GM19238 (cell line): ENCODE measurements around the gene SUPT20HL2.
"Not testable (repeated sequence)": the region's sequence is repeated elsewhere in the genome, so short reads cannot be mapped to it uniquely, and the experiment has no call there.

Experiments used
- DNase-seq: peaks from one replicate; pipeline ENCODE4 v3.0.0; 2011; ENCODE audit warnings: low spot score; ENCODE audit not compliant: insufficient read length

Gene SUPT20HL2

DNA sequence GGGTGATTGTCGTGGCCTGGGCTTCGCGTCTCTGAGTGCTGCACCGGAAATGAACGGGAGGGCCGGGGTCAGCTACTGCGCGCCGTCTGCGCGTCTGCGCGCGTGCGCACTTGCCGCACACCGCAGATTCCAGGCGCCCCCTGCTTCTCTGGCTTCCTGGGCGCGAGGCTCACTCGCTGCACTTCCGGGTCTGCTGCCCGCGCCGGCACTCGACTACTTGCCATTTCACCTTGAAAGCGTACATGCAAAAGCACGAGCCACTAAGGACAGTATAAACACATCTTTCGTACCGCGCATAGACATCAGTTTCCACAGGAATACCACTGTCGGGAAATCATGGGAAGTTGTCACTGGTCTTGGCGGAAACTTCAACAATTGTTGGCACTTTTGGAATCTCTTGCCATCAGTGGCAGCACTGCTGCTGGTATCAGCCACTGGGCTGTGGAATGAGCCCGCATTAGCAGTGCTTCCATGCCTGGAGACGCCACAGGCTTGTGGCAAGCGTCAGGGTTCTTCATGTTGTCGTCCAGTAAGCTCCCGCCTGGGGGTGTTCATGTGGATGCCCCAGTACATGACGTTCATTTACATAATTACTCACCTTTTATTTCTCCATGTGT lies at the start of gene SUPT20HL2:
SUPT20HL2 (minus strand) TSS at position 51 of the 617 bp plus-strand sequence. CDS start 754 bp downstream, outside the sequence.
- no peak for DNase-seq

- DNase-seq, result not testable (repeated sequence)
Observed at GRCh38 chrX:24362089-24362745, 48.3 kb upstream of the SUPT20HL2 start.

DNA sequence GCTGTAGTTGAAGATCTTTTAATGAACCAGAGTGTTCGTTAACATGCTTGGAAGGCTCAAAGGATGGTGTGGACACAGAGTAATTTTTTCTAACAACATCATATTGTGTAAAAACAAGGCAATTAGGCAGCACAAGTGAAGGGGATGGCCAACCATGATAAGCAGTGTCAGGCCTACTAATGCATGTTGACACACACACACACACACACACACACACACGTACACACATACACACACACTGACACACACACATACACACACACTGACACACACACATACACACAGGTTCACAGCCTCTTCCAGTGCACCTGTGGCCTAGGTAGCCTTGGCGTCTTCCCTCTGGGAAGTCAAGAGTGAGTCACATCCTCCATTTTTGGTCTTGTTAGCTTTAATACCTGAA lies 46.4 kb upstream of the SUPT20HL2 start, which contains the start of gene SUPT20HL1:
SUPT20HL1 (plus strand) TSS at position 368 of the 400 bp plus-strand sequence. CDS start 2,122 bp downstream, outside the sequence.
- no peak for DNase-seq

GRCh38 chrX:24357106-24357505 lies 43.2 kb upstream of the SUPT20HL2 start:
- no peak for DNase-seq

DNA sequence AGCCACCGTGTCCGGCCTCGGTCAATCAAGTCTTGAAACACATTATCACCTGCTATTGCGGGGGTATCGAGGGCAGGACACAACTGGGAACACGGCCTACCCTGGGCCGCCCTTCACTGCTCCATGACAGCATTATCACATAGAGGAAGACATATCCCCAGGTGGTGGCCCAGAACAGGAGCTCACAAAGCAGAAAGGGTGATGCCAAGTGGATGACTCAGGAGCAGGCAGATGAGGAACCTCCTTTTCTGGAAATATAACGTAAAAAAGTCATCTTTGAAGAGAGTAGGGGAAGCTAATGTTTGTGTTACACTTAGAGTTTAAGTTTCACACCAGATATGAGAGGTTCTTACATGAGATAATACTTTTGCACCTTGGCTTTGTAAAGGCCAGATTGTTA lies 41.2 kb upstream of the SUPT20HL2 start:
- DNase-seq, result no peak

DNA sequence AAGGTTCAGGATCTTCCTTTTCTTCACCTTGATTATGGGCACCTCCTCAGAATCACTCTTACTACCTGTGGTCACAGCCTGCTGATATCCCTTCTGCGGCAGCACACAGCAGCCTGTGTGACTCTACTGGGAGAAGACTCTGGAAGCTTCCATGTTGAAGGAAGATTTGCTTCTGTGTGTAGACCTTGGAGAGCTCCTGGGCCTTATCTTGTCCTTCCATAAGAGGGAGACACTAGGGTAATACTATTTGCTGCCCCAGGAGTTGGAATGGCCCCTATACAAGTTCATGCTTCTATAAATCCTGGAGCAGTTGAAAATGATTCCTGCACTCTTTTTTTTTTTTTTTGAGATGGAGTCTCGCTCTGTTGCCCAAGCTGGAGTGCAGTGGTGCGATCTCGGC lies 36.3 kb upstream of the SUPT20HL2 start:
- DNase-seq, result no peak

DNA sequence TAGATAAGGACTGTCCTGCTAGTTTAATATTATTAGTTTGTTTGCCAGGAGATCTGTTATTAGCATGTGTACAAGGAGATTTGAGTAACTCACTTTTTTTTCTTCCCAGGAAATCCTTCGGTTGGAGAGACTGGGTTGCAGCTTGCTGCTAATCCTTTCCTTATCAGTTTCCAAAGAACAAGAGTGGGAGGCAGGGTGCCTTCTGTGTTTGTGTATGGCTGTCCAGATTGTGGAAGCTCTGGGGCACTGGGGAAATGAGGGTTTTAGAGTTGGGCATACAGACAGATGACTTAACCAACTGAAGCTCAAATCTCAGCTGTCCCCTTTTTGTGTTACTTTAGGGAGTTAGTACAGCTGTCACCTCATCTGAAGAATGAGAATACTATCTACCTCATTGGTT lies 34.0 kb upstream of the SUPT20HL2 start:
- DNase-seq, result no peak

GRCh38 chrX:24343719-24344118 lies 29.9 kb upstream of the SUPT20HL2 start:
- no peak for DNase-seq

- no peak for DNase-seq
Observed at GRCh38 chrX:24341795-24342194, 27.9 kb upstream of the SUPT20HL2 start.

- no peak for DNase-seq
Observed at GRCh38 chrX:24340501-24340900, 26.6 kb upstream of the SUPT20HL2 start.

DNA sequence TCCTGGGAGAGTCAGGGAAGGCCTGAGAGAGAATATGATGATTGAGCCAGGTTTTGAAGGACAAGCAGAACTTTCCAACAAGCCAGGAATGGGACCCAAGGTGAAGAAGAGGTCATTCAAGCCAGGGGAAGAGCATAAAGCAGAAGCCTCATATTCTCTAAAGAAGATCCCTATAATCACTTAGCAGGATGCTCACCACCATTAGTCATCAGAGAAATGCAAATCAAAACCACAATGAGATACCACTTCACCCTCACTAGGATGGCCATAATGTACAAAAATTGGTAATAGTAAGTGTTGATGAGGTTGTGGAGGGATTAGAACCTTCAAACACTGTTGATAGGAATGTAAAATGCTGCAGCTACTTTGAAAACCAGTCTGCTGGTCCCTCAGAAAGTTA lies 26.0 kb upstream of the SUPT20HL2 start:
- DNase-seq, result no peak

DNA sequence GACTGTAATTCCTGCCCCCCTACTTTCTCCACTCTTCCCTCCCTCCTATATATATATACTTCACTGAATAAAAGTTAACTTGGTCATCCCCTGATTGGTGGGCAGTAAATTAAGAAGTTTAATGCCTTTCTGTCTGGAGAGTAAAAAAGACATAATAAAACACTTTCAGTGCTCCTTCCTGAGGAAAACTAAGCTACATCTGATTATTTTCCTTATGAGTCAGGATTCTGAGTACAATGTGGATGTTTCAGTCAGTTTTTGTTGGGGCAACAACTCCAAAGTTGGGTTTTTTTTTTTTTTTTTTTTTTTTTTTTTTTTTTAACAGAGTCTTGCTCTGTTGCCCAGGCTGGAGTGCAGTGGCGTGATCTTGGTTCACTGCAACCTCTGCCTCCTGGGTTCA lies 22.0 kb upstream of the SUPT20HL2 start:
- no peak for DNase-seq

GRCh38 chrX:24334461-24334860 lies 20.6 kb upstream of the SUPT20HL2 start:
- DNase-seq, result no peak

DNA sequence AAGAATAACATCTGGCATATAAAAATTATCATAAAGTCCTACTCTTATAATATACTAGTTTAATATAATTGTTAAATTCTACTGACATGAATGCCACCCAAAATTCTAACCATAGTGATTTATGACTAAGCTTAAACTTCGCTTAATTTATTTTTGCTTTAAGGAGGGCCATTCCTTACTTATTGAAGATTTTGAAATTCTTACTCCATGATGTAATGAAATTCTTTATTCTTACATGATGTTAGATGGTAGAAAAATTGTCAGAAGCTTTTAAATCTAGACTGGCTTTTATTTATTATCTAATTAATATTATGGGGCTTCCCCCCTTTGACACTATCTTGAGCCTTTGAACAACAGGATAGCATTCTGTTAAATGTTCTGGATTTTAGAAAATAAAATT lies 19.5 kb upstream of the SUPT20HL2 start:
- DNase-seq, result no peak

GRCh38 chrX:24332878-24333277 lies 19.0 kb upstream of the SUPT20HL2 start:
- no peak for DNase-seq

GRCh38 chrX:24325231-24325630 lies 11.4 kb upstream of the SUPT20HL2 start:
- no peak for DNase-seq

DNA sequence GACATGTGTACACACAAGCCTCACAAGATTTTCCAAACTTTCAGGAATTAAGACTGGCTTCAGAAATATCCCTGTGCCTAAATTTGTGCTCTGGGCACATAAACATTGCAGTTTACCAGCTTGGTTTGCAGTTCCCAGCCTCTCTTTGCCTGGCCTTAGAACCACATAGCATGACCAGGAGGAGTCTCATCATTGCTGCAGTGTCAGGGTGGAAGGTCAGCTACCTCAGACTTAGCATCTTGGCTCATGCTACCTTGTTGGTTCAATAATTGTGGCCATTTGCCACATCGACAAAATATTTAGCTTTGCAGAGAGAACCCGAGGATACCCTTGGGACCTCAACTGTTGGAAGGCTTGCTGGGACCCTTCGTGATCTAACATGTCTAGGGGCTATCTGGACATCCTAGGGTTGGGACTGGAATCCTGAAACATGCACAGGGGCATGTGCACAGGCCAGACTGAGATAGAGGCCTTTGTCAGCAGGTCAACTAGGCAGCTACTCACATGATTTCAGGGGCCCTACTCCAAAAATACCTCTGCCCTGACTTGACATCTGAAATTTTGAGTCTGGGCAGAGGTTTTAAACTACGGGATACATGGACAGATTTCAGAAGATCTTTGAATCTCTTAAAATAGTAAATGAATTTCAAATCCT lies 8.0 kb upstream of the SUPT20HL2 start:
- DNase-seq, result no peak

DNA sequence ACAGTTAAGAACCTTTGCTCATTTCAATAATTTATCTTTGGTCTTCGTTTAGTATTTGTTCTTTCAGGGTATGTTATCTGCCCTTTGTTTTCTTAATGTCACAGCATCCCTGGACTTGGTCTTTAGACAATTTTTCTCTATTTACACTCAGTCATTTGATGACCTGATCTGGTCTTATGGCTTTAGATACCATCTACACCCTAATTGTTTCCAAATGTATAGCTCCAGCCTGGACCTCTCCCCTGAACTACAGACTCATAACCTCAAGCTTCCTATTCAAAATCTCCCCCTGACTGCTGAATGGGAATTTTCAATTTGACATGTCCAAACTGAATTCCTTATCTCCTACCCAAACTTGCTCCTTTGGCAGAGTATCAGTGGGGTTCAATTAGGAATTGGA lies 3.7 kb upstream of the SUPT20HL2 start:
- no peak for DNase-seq

DNA sequence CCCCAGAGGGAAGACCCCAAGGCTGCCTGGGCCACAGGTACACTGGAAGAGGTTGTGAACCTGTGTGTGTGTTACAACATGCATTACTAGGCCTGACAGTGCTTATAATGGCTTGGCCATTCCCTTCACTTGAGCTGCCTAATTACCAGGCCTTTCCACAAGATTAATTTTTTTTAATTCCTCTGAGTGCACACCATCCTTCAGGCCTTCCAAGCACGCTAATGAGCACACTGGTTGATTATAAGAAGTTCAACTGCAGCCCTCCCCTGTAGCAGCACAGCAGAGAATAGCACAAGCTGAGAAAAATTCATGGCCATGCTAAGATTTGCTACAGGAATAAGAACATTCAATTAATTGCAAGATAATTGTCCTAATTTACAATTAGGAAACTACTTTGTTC lies 2.2 kb upstream of the SUPT20HL2 start:
- DNase-seq, result no peak

DNA sequence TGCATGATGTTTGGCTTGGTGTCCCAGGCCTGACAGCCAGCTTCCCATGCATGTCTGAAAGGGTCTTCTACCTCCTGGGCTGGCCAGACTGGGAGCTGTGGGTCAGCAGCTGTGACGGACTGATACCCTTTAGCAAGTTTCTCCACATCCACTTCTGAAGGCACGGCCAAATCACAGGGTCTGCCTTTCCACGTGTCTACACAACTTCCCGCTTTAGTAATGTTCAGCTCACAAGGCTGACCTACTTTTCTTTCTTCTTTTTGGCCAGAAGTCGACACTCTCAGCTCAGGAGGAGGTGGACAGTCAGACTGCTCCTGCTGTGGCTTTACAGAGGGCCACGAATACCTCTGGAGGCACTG lies 1.6 kb downstream of the SUPT20HL2 start:
- not testable (repeated sequence) for DNase-seq

DNA sequence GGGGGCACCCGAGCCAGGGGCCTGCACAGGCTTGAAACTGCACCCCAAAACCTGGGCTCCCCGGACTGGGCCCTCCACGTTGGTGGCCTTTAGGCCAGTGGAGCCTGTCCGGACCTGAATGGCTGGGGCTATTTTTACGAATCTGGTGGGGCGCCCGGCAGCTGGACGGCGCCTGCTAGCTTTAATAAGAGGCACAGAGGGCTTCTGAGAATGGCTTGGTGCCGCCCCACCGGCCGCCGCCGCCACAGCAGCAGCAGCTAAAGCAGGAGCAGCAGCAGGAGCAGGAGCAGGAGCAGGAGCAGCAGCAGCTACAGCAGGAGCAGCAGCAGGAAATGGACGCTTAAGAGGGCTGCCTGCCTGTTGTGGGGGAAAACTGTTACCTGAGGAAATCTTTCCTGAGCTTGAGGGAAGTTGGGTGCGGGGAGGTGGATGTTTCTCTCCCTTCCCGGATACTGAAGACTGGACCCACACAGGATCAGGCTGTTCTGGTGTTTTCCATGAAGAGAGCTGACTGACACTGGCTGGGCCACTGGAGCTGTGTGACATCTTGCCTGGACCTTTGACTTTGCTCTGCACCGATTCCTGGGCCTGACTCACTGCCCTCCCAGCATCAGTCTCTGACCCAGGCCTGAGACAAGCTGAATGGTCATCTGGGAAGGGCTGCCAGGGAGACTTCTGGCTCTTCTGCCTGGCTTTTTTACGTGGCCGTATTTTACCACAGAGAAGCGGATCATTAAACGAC lies 2.2 kb downstream of the SUPT20HL2 start:
- not testable (repeated sequence) for DNase-seq

DNA sequence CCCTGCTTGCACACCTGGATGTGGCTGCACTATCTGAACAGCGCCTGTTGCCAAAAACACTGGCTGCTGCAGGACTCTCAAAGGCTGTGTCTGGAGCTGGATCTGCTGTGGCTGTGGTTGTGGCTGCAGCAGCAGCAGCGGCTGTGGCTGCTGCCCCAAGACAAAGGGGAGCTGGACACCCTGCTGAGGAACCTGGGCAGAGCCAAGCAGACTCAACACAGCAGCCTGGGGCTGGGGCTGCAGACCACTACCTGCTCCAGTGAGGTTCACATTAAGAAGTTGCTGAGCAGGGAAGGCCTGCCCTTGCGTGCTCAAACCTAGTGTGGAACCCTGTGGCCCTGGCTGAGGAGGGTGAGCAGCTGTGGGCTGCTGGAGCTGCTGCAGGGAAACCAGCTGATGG lies 3.0 kb downstream of the SUPT20HL2 start:
- not testable (repeated sequence) for DNase-seq
